HG02981 (cell line): ENCODE data around the gene SPAG5.

ENCODE experiments used
- ATAC-seq: cut with Tn5 transposase; IDR thresholded peaks from one replicate; pipeline ENCODE4 v1.9.1; 2021; ENCODE audit warnings: mild to moderate bottlenecking, moderate library complexity; ENCODE audit not compliant: unreplicated experiment

SPAG5 gene

GRCh38 chr17:28573966-28574480 is 24.8 kb downstream of the SPAG5 start:
- ATAC-seq: no peak

- no peak for ATAC-seq
Measured at GRCh38 chr17:28573521-28573920, 25.3 kb downstream of the SPAG5 start.

DNA sequence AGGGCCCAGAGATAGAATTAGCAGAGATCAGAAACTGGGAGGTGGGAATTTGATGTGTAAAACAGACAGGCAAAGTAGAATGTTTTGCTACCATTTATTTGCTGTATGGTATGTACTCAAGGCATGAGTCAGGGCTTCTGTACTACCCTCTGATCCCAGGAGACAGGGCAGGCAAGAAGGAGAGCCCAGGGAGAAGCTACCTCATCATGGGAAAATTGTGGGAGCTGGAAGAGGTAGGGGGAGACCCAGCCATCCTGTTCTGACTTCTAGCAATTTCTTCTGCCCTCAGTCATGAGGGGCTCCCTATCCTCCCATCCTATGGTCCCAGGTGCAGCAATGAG is 25.8 kb downstream of the SPAG5 start:
- no peak for ATAC-seq

DNA sequence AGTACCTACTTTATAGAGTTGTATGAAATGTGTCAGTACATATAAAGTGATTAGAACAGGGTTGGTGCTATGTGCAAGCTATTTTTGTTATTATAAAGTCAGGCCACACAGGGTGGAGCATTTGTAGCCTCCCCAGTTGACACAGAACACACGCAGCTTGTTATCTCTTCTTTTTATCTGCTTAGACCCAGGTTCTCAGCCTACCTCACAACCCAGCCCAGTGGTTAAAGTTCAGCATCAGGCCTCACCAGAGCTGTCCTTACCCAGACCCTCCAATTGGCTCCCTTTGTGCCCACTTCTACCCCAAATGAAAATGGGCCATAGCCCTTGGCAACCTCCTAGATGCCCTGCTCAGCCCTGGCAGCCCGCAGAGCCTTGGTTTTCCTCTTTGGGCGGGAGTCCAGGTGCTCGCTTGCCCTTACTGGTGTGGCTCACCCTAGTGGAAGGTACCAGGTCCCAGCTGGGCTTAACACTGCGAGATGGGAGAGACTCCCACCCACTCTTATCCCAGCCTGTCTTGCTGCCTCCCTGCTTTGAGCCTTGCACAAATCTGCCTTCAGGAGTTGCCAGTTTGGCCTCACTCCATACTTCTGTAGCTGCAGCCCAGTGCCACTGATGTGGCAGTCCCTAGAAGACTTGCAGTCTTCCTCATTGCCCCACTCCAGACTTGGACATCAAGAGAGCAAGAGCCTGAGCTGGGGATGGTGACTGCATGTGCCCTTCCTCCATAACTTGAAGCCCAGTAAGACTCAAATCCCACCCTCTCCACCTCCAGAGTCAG is 26.4 kb downstream of the SPAG5 start:
- ATAC-seq: no peak

GRCh38 chr17:28571361-28572122 is 27.3 kb downstream of the SPAG5 start, which contains the start of gene PIGS:
Gene PIGS, minus strand, starts transcription at chr17:28571524. Its CDS starts 28 bp downstream, at chr17:28571496.
- ATAC-seq: peak; percentile 81

DNA sequence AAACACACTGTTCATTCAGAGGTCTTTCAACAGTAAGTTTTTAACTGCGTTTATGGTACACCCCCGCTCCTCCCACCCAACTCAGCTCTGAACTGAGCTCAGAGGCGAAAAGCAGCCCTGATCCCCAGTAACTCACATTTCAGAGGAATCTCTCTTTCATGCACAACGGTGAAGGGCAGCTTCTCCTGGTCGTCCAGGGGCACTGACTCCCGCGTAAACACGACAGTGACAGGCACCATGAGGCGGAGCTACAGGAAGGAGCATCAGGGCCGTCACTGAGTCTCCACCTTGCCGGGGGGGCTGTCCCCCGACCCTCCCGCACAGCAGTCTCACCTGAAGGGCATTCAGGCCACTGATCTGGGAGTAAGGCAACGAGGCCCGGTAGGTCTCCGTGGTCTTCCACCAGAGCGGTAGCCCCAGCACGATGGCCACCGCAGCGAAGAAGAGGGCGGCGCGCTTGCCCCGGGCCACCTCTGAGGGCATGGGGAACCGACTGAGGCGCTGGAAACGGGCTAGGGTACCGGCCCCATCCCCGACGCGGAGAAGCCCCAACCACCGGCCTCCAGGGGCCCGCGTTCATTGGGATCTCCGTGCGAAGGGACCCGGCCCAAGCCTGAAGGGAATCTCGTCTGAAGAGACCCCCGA is 28.0 kb downstream of the SPAG5 start:
- peak; percentile 24 for ATAC-seq

DNA sequence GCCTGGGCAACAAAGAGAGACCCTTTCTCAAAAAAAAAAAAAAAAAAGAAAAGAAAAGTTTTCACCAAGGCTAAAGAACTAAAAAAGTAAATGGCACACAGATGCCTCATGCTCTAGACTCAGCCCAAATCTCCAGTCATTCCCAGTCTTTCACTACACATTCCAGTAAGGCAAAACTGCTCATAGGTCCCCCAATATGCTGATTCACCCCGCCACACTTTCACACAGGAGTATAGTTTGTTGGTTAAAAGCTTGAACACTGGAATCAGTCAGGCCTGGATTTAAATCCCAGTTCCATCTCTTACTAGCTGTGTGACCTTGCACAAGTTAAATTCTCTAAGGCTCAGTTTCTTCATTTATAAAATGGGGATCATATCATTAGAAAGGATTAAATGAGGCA is 29.4 kb downstream of the SPAG5 start:
- no peak for ATAC-seq

DNA sequence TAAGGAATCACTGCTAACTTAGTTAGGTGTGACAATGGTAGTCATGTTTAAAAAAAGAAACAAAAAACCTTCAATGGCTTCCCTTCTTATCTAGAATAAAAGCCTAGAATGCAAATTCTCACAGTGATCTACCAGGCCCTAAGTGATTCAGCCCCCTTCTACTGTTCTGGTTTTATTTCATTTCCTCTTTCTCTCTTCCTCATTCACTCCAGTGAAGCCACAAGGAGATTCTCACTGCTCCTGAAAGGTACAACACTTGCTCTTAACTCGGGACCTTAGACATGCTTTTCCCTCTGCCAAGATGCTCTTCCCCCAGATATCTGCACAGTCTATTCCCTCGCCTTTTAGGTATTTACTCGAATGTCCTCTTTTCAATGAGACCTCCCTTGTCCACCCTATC is 31.2 kb downstream of the SPAG5 start:
- no peak for ATAC-seq

GRCh38 chr17:28563475-28563874 is 35.4 kb downstream of the SPAG5 start:
- no peak for ATAC-seq

GRCh38 chr17:28555022-28555421 is 43.8 kb downstream of the SPAG5 start:
- ATAC-seq: no peak

DNA sequence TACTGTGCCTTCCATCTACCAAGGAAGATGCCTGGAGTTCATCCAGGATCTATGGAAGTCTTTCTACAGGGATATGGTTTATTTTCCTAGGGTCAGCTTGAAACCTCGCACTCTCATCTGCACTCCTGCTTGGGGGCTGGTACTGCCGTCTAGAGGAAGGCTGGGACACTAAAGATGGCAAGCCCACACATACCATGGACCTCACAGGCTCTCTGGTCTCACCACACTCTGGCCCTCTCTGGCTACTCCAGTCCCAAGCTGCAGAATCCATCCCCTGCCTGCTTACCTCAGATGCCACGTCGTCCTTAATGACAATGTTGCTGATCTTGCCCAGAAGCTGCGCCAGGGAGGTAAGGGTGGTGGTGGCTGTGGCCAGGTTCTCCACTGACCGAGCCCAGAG is 44.3 kb downstream of the SPAG5 start:
- no peak for ATAC-seq

GRCh38 chr17:28553000-28553505 is 45.8 kb downstream of the SPAG5 start:
- ATAC-seq: no peak

DNA sequence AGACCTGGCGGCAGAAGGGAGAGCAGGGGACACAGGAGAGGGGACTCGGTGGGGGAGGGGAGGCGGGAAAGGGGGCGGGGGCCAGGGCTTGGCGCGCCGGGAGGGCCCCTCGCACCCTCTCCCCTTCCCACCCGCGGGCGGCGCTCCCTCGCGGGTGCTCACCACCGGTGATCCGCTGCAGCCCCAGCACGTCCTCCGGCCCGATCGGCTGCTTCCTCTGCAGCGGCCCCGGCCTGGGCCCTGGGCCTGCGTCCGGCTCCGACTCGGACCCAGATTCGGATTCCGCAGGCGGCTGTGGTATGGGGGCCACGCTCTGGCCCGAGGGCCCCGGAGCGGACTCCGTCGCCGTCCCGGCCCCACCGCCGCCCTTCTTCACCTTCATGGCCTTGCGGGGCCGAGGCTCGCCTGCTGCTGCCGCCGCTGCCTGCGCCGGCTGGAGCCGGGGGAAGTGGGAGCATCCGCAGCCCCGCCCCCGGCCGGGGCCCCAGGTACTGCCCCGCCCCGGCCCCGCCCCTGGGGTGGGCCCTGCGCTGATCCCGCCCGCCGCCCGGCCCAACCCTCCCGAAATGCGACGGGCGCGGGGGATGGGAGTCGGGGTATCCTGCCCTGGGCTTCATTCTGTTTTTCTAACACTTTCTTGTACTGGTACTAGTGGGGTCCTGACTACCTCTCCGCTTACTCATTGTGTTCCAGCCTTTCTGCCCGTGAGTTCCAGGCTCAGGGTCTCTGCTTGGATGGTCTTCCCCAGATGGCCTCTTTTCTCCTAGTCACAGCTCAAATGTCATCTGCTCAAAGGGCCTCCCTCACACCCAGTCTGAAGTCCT is 46.4 kb downstream of the SPAG5 start, which contains the start of gene UNC119:
Gene UNC119 (minus strand): TSS at position 449 of the 824 bp plus-strand sequence. CDS start 67 bp downstream, at position 382.
- peak; percentile 61 for ATAC-seq

DNA sequence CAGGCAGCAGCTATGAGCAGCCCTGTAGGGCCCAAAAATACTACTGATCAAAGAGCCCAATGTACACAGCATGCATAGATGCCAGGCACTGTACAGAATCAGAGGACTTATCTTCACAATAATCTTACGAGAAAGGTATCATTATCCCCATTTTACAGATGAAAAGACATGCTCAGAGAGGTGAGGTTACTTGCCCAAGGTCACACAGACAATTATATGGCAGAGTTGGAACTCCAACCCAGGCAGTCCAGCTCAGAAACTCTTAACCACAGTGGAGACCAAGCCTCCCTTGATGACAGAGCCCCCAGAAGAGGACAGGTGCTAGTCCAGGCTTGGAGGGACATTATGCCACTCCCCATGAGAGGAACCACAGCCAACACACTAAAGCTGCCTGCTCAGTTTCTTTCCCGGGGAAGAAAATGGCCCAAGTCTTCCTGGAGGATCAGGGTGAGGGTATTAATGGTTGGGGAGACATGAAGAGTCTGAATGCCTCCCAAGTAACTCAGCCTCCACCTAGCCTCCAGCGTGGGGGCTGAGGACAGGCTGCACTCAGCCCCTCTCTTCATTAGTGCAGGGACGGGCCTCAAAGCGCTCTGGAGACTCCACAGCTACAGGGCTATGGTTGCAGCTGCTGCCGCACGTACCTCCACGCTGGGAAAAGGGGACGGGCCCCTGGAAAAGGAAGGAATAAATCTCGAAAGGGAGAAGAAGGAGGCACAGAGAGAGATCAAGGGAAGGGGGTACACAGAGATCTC is 47.2 kb downstream of the SPAG5 start:
- no peak for ATAC-seq

DNA sequence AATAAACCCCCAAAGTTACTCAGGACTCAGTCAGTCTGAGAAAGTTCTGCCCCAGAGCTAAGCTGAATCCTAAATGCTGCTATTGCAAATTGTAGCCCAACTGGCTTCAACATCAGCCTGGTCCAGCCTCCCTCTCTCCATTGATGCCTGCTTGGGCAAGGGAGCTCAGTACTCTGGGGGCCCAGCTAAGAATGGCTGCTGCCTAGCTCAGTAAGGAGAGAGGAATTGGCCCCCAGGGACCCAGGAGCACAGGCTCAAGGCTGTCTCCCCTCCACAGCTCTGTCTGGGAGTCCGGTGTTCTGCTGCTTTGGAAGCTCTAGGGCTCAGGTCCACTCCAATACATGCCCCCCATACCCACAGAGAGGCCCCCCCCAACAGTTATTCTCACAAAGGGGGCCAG is 48.0 kb downstream of the SPAG5 start:
- no peak for ATAC-seq

DNA sequence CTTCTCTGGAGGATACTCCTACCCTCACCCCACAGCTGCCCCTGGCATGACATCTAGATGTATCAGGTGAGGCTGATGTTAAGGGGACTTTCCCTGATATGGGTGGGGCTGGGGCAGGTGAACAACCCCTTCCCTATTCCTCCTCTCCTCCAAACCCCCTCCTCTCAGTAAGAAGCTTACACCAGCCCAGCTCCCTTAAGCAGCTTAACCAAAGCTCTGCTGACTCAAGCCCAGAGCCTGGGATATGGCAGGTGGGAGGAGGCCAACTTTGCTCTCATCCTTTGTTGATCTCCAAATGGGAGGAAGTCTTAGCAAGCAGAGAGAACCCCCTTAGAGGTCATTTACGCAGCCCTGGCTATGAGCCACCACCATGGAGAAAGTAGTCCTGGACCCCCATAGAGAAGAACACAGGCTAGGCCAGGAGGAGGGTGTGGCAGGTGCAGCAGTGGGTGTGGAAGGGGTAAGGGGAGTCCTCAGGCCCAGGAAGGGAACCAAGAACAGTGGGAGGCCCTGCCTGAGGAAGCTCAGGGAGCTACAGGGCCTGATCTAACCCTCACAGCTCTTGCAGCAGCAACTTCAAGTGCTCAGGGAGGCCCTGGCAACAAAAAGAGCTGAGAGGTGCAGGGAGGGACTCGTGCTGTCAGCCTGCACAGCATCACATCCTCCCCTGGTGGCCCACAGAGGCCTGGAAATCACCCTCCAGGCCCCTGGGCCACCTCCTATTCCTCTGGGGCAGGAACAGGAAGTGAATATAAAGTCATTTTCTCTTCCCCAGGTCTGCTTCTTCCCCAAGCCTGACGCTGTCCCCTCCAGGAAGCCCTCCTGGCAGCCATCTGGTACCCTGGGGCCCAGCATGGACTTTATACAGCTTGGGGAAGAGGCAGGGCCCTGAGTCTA is 49.3 kb downstream of the SPAG5 start:
- no peak for ATAC-seq

DNA sequence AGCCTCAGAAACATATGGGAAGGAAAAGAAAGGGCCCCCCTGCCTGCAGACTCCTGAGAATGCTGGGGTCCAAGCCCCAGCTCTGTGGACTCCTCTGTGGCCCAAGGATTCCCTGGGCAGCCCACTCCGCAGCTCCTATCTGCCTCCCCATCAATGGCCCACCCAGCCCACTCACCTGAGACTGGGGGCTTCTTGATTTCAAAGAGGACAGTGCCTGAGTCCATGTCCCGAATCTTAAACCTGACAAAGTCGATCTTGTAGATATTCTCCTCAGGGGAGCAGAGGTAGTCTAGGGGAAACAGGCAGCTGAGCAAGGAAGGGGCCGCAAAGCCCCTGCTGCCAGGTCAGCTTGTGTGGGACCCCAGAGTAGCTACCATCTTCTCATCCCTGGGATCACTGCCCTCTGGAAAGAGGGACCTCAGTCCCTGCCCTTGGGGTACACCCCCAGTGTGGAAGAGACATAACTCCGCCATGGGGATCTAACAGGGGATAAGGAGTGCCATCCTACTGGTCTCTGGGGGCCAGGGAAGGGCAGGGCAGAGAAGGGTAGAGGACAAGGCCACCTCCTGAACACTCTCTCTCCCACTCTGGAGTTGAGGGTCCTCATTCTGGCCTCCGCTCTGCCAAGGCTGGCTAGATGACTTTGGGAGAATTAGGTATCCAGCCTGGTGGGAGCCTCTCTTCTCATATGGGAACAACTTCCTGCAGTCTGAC is 50.3 kb downstream of the SPAG5 start:
- no peak for ATAC-seq
